Smooth muscle cell (in vitro differentiated cells): ENCODE results near the gene GIPR. TPM values are rescaled to one million over a fixed set of nuclear protein-coding genes. Genes with fewer than 3 reads are reported as not detected.

Experiments used
- DNase-seq: peaks from one replicate; lab custom pipeline; 2025; ENCODE audit not compliant: unreplicated experiment; lab: John Stamatoyannopoulos, UW
- H2AFZ ChIP-seq: fragments of 200-600 bp; sonication (generic); 2 replicates; pipeline ENCODE4 v1.6.0; 2016; ENCODE audit warnings: antibody characterized with exemption, low read depth, mild to moderate bottlenecking
- H3F3A ChIP-seq: fragments of 200-600 bp; sonication (generic); 2 replicates; pipeline ENCODE4 v1.6.0; 2017; ENCODE audit warnings: antibody characterized with exemption, low read depth
- H3K27ac ChIP-seq: fragments of 200-600 bp; sonication (generic); 2 replicates; pipeline ENCODE4 v1.5.1; 2016; ENCODE audit warnings: low read depth, mild to moderate bottlenecking
- H3K27me3 ChIP-seq: fragments of 200-600 bp; sonication (generic); 2 replicates; pipeline ENCODE4 v1.6.1; 2016; ENCODE audit warnings: low read depth, mild to moderate bottlenecking
- H3K36me3 ChIP-seq: fragments of 200-600 bp; sonication (generic); 2 replicates; pipeline ENCODE4 v1.5.1; 2016; ENCODE audit warnings: low read depth
- H3K4me1 ChIP-seq: fragments of 200-600 bp; sonication (generic); 2 replicates; pipeline ENCODE4 v1.5.1; 2016; ENCODE audit warnings: low read depth
- H3K4me2 ChIP-seq: fragments of 200-600 bp; sonication (generic); 2 replicates; pipeline ENCODE4 v1.6.0; 2016; ENCODE audit warnings: mild to moderate bottlenecking
- H3K4me3 ChIP-seq: fragments of 200-600 bp; sonication (generic); 2 replicates; pipeline ENCODE4 v1.5.1; 2016; ENCODE audit warnings: mild to moderate bottlenecking
- H3K79me2 ChIP-seq: fragments of 200-600 bp; sonication (generic); 2 replicates; pipeline ENCODE4 v1.6.0; 2016; ENCODE audit warnings: low read depth, mild to moderate bottlenecking
- H3K9ac ChIP-seq: fragments of 200-600 bp; sonication (generic); 2 replicates; pipeline ENCODE4 v1.6.0; 2016; ENCODE audit warnings: low read depth
- H3K9me3 ChIP-seq: fragments of 200-600 bp; sonication (generic); replicated peaks from 2 replicates; pipeline ENCODE4 v1.5.1; 2016; ENCODE audit warnings: low read depth
- H4K20me1 ChIP-seq: fragments of 200-600 bp; sonication (generic); 2 replicates; pipeline ENCODE4 v1.6.0; 2016; ENCODE audit warnings: low read depth
- WGBS: methylation state at CpG from one replicate; pipeline ENCODE4 v1.1.7; 2016; ENCODE audit warnings: low lambda C conversion rate; 5-methylcytosine and 5-hydroxymethylcytosine counted together
- polyA plus RNA-seq: library from polyadenylated mRNA; unstranded; fragments of >200 nt; fragmentation: Nextera tagmentation; extraction: Ambion mirVana; gene quantifications from 2 replicates; pipeline ENCODE4 v1.2.1, GENCODE V29; 2016
- total RNA-seq: library from RNA; depleted of rRNA; stranded (reverse); fragments of >200 nt; gene quantifications from 2 replicates; pipeline ENCODE4 v1.2.3, GENCODE V29; 2014
- TF ChIP-seq, protein P1 (sequence below): fragments of 200-600 bp; sonication (generic); IDR thresholded peaks from 2 replicates; pipeline ENCODE4 v1.5.1; 2017; ENCODE audit warnings: borderline replicate concordance, mild to moderate bottlenecking, antibody characterized with exemption; ENCODE audit not compliant: insufficient read depth, poor library complexity, severe bottlenecking

GIPR gene
- total and polyA plus RNA-seq, 2 experiments from 2014 or later: 0.99 to 2.4 TPM

DNA sequence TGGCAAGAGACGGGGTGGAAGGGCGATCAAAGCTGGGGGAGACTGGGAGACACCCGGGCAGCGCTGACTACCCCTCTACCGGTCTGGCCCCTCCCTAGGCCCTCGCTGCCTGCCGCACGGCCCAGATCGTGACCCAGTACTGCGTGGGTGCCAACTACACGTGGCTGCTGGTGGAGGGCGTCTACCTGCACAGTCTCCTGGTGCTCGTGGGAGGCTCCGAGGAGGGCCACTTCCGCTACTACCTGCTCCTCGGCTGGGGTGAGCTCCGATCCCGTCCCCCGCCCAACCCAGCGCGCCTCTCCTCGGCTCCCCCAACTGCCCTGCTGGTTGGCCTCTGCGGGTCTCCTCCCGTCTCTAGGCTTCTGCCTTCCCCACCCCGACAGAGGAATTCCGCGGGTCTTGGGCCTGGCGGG, 8.8 kb downstream of the GIPR start:
- Histone ChIP-seq H3K79me2 (no peaks in the 10 kb centered on the region), H3K4me2 (peak overlapping the region; percentile 89), H3K9me3 (no peaks in the 10 kb centered on the region), H2AFZ (no peak overlapping the region), H3K27ac (no peak overlapping the region), H4K20me1 (no peaks in the 10 kb centered on the region), H3F3A (no peaks in the 10 kb centered on the region), H3K4me1 (peaks cover 13% of the 10 kb centered on the region), H3K36me3 (no peaks in the 10 kb centered on the region), H3K27me3 (no peaks in the 10 kb centered on the region), H3K4me3 (peak overlapping the region; percentile 48), H3K9ac (no peak overlapping the region)
- no peak for DNase-seq
- TF ChIP-seq, protein P1, sequence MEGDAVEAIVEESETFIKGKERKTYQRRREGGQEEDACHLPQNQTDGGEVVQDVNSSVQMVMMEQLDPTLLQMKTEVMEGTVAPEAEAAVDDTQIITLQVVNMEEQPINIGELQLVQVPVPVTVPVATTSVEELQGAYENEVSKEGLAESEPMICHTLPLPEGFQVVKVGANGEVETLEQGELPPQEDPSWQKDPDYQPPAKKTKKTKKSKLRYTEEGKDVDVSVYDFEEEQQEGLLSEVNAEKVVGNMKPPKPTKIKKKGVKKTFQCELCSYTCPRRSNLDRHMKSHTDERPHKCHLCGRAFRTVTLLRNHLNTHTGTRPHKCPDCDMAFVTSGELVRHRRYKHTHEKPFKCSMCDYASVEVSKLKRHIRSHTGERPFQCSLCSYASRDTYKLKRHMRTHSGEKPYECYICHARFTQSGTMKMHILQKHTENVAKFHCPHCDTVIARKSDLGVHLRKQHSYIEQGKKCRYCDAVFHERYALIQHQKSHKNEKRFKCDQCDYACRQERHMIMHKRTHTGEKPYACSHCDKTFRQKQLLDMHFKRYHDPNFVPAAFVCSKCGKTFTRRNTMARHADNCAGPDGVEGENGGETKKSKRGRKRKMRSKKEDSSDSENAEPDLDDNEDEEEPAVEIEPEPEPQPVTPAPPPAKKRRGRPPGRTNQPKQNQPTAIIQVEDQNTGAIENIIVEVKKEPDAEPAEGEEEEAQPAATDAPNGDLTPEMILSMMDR: no peak
- 7% methylated on average over 27 of the region's 28 CpGs for WGBS

DNA sequence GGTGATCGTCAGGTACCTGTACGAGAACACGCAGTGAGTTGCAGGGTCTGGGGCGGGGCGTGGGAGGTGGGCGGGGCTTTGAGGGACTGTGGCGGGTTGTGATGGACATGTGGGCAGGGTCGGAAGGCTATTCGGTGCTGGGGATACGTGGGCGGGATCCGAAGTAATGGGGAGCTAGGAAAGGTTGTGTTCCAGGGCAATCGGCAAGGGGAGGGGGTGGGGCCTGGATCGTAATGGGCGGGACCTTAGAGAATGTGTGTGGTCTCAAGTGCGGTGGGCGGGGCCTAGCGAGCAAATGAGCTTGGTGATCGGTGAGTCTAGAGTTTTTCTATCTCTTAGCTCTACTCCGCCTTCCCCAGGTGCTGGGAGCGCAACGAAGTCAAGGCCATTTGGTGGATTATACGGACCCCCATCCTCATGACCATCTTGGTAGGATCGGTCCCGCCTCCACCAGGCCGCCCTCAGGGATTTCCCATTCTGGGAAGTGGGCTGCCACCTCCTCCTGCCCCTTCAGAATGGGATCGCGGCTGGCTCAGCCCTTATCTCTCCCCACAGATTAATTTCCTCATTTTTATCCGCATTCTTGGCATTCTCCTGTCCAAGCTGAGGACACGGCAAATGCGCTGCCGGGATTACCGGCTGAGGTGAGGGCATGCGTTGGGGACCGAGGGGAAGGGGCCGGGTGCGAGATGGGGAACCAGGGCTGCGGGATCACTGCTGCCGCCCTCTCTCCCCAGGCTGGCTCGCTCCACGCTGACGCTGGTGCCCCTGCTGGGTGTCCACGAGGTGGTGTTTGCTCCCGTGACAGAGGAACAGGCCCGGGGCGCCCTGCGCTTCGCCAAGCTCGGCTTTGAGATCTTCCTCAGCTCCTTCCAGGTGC, 9.6 kb downstream of the GIPR start:
- peak overlapping the region; percentile 89 for H3K4me2 ChIP-seq
- WGBS: 3% methylated on average over 49 of the region's 49 CpGs
- DNase-seq: peak; percentile 14

DNA sequence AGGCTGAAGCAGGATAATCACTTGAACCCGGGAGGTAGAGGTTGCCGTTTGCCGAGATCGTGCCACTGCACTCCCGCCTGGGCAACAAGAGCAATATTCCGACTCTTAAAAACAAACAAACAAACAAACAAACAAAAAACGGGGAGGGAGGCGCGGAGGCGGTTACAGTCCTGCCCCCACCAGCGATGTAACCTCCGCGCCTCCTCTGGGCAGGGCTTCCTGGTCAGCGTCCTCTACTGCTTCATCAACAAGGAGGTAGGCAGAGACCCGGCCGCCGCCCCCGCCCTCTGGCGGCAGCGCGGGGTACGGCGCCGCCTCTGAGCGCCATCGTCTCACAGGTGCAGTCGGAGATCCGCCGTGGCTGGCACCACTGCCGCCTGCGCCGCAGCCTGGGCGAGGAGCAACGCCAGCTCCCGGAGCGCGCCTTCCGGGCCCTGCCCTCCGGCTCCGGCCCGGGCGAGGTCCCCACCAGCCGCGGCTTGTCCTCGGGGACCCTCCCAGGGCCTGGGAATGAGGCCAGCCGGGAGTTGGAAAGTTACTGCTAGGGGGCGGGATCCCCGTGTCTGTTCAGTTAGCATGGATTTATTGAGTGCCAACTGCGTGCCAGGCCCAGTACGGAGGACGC, 13.5 kb downstream of the GIPR start:
- Histone ChIP-seq H3F3A (no peaks in the 10 kb centered on the region), H3K4me3 (peak overlapping the region; percentile 41), H4K20me1 (no peaks in the 10 kb centered on the region), H3K9ac (no peak overlapping the region), H2AFZ (no peak overlapping the region), H3K36me3 (no peaks in the 10 kb centered on the region), H3K79me2 (no peaks in the 10 kb centered on the region), H3K27ac (no peak overlapping the region), H3K4me1 (peaks cover 12% of the 10 kb centered on the region), H3K27me3 (no peaks in the 10 kb centered on the region), H3K4me2 (peak overlapping the region; percentile 80), H3K9me3 (no peaks in the 10 kb centered on the region)
- TF ChIP-seq, protein P1: peak; percentile 95
- DNase-seq: peak; percentile 52
- 9% methylated on average over 51 of the region's 51 CpGs for WGBS

More for the DNA sequence above, 9.6 kb downstream of the GIPR start:
- no peaks in the 10 kb centered on the region for H3K36me3 ChIP-seq
- no peak overlapping the region for H3K27ac ChIP-seq
- no peak overlapping the region for H3K9ac ChIP-seq
- H3K4me1 ChIP-seq: peaks cover 13% of the 10 kb centered on the region
- no peaks in the 10 kb centered on the region for H3F3A ChIP-seq
- TF ChIP-seq, protein P1: peak; percentile 19
- no peaks in the 10 kb centered on the region for H4K20me1 ChIP-seq
- H2AFZ ChIP-seq: no peak overlapping the region
- H3K4me3 ChIP-seq: peak overlapping the region; percentile 48
- H3K79me2 ChIP-seq: no peaks in the 10 kb centered on the region
- no peaks in the 10 kb centered on the region for H3K27me3 ChIP-seq
- no peaks in the 10 kb centered on the region for H3K9me3 ChIP-seq
